Mammary epithelial cell (primary cell): Measurements from ENCODE around the gene CLASP1.

Source experiments
- EZH2 ChIP-seq: IDR thresholded peaks from 2 replicates; pipeline ENCODE4 v1.6.1; 2012; ENCODE audit warnings: low read length, inconsistent platforms, borderline replicate concordance
- TF ChIP-seq, protein P1 (sequence below), 2 donors: IDR thresholded peaks in 1 of 2; conservative IDR thresholded peaks in 1 of 2; 2 replicates each; pipeline ENCODE4 v1.5.1; 2011 to 2012; ENCODE audit warnings: inconsistent platforms in 2 of 2, low read length in 2 of 2, mild to moderate bottlenecking in 2 of 2, control low read depth in 1 of 2, low read depth in 1 of 2; ENCODE audit not compliant: insufficient read depth in 1 of 2; ENCODE audit errors: extremely low read depth in 1 of 2

- TF ChIP-seq EZH2 = no peak
- TF ChIP-seq, protein P1, sequence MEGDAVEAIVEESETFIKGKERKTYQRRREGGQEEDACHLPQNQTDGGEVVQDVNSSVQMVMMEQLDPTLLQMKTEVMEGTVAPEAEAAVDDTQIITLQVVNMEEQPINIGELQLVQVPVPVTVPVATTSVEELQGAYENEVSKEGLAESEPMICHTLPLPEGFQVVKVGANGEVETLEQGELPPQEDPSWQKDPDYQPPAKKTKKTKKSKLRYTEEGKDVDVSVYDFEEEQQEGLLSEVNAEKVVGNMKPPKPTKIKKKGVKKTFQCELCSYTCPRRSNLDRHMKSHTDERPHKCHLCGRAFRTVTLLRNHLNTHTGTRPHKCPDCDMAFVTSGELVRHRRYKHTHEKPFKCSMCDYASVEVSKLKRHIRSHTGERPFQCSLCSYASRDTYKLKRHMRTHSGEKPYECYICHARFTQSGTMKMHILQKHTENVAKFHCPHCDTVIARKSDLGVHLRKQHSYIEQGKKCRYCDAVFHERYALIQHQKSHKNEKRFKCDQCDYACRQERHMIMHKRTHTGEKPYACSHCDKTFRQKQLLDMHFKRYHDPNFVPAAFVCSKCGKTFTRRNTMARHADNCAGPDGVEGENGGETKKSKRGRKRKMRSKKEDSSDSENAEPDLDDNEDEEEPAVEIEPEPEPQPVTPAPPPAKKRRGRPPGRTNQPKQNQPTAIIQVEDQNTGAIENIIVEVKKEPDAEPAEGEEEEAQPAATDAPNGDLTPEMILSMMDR (conservative IDR thresholded peaks at IDR 0.05 in 1 of 2, IDR thresholded peaks at IDR 0.05 in 1 of 2; ENCODE audit: extremely low read depth in 1 of 2, insufficient read depth in 1 of 2, low read depth in 1 of 2, low read length in 2 of 2) = no peak
Observed at GRCh38 chr2:121584741-121585140, 64.5 kb downstream of the CLASP1 start.
